HepG2 (cell line): Measurements from ENCODE around the gene RIPK1. TPM values are rescaled to one million over a fixed set of nuclear protein-coding genes. Genes with fewer than 3 reads are reported as not detected.
A peak's percentile ranks its signal among the peaks of the same experiment; 100 is the strongest.

ENCODE experiments used
- DR1 ChIP-seq: sonication (generic); formaldehyde crosslinking; IDR thresholded peaks from 2 replicates; pipeline ENCODE4 v1.8.0; 2021; ENCODE audit warnings: mild to moderate bottlenecking, missing genetic modification reagents, inconsistent platforms
- HHEX ChIP-seq: IDR thresholded peaks from 2 replicates; pipeline ENCODE4 v1.6.1; 2016; ENCODE audit warnings: control low read depth
- HINFP ChIP-seq: sonication (generic); formaldehyde crosslinking; IDR thresholded peaks from 2 replicates; pipeline ENCODE4 v1.4.0; 2020; ENCODE audit warnings: low read depth, mild to moderate bottlenecking, missing genetic modification reagents
- KDM5A ChIP-seq: fragments of 200-600 bp; sonication (generic); IDR thresholded peaks from 2 replicates; pipeline ENCODE4 v1.7.0; 2018; ENCODE audit warnings: antibody characterized with exemption, mild to moderate bottlenecking, low read length, borderline replicate concordance
- KLF9 ChIP-seq: IDR thresholded peaks from 2 replicates; pipeline ENCODE4 v1.6.1; 2016; ENCODE audit warnings: low read depth
- MBNL3 ChIP-seq: fragments of 250-450 bp; sonication (Bioruptor Pico); conservative IDR thresholded peaks from 2 replicates; pipeline ENCODE4 v1.8.0; 2022; ENCODE audit warnings: mild to moderate bottlenecking, inconsistent platforms
- MED8 ChIP-seq: sonication (generic); formaldehyde crosslinking; IDR thresholded peaks from 2 replicates; pipeline ENCODE4 v1.8.1; 2023; ENCODE audit warnings: mild to moderate bottlenecking, missing genetic modification reagents; ENCODE audit not compliant: insufficient replicate concordance
- MTF2 ChIP-seq: sonication (generic); formaldehyde crosslinking; IDR thresholded peaks from 2 replicates; pipeline ENCODE4 v1.5.0; 2020; ENCODE audit warnings: missing genetic modification reagents, borderline replicate concordance
- NONO ChIP-seq, 2 experiments: fragments of 450-650 bp in 1 of 2; sonication (generic) in 1 of 2; formaldehyde crosslinking in 1 of 2; IDR thresholded peaks in 1 of 2; conservative IDR thresholded peaks in 1 of 2; 2 replicates each; pipeline versions ENCODE4 v1.6.1 to v1.8.0; 2017 to 2022; ENCODE audit warnings: mild to moderate bottlenecking in 1 of 2, missing genetic modification reagents in 1 of 2, moderate library complexity in 1 of 2
- PCBP1 ChIP-seq: fragments of 200-400 bp; formaldehyde crosslinking; IDR thresholded peaks from 2 replicates; pipeline ENCODE4 v1.6.1; 2017; ENCODE audit warnings: mild to moderate bottlenecking, low read depth, low read length, borderline replicate concordance
- RBM39 ChIP-seq: fragments of 200-400 bp; formaldehyde crosslinking; IDR thresholded peaks from one replicate; pipeline ENCODE4 v1.6.1; 2018; ENCODE audit warnings: antibody characterized with exemption, mild to moderate bottlenecking, low read depth, low read length; ENCODE audit not compliant: poor library complexity, severe bottlenecking
- RERE ChIP-seq: IDR thresholded peaks from 2 replicates; pipeline ENCODE4 v1.6.1; 2016; ENCODE audit warnings: low read depth, missing genetic modification reagents, missing compliant biosample characterization
- TEAD3 ChIP-seq: optimal IDR thresholded peaks from 2 replicates; pipeline ENCODE3; 2016; ENCODE audit warnings: borderline replicate concordance
- THAP11 ChIP-seq: IDR thresholded peaks from 2 replicates; pipeline ENCODE4 v1.6.1; 2016; ENCODE audit warnings: missing biosample characterization, missing genetic modification reagents
- THRA ChIP-seq: sonication (generic); formaldehyde crosslinking; IDR thresholded peaks from 2 replicates; pipeline ENCODE4 v1.4.0; 2020; ENCODE audit warnings: missing genetic modification reagents, borderline replicate concordance
- TOE1 ChIP-seq: sonication (generic); formaldehyde crosslinking; IDR thresholded peaks from 2 replicates; pipeline ENCODE4 v1.4.0; 2020; ENCODE audit warnings: mild to moderate bottlenecking, missing genetic modification reagents
- ZNF431 ChIP-seq: sonication (generic); formaldehyde crosslinking; IDR thresholded peaks from 2 replicates; pipeline ENCODE4 v1.9.0; 2022; ENCODE audit warnings: missing genetic modification reagents, low read depth, mild to moderate bottlenecking, borderline replicate concordance
- ZNF839 ChIP-seq: sonication (generic); formaldehyde crosslinking; IDR thresholded peaks from 2 replicates; pipeline ENCODE4 v1.4.0; 2020; ENCODE audit warnings: missing genetic modification reagents, mild to moderate bottlenecking, borderline replicate concordance
- ZNF841 ChIP-seq: sonication (generic); formaldehyde crosslinking; IDR thresholded peaks from 2 replicates; pipeline ENCODE4 v1.8.1; 2023; ENCODE audit warnings: missing genetic modification reagents, borderline replicate concordance
- polyA plus RNA-seq, 8 experiments: library from polyadenylated mRNA; depleted of rRNA in 3 of 8; stranded (reverse) in 7 of 8; unstranded in 1 of 8; fragments of >200 nt; fragmentation: Illumina TruSeq in 4 of 8; extraction: Trizol in 4 of 8; gene quantifications; 2 replicates each; pipeline versions ENCODE4 v1.2.1 to v1.2.3, GENCODE V29; 2011 to 2016; ENCODE audit warnings: low read depth in 4 of 8, missing spikeins in 1 of 8, mixed read lengths in 1 of 8; ENCODE audit not compliant: insufficient read depth in 1 of 8
- total RNA-seq, 5 experiments: library from RNA; depleted of rRNA; stranded (reverse); fragments of >200 nt; fragmentation: Illumina TruSeq; extraction: Trizol; gene quantifications; 2 replicates each; pipeline ENCODE4 v1.2.3, GENCODE V29; 2016; ENCODE audit warnings: low read depth in 1 of 5
- TF ChIP-seq, protein P1 (sequence below): sonication (generic); formaldehyde crosslinking; IDR thresholded peaks from 2 replicates; pipeline ENCODE4 v1.4.0; 2020; ENCODE audit warnings: missing genetic modification reagents

The RIPK1 gene
- total and polyA plus RNA-seq, 2 of the 13 experiments (the other 11 are each of a cell fraction or from before 2014, with no cell fraction given): 9.0 to 10.3 TPM

DNA sequence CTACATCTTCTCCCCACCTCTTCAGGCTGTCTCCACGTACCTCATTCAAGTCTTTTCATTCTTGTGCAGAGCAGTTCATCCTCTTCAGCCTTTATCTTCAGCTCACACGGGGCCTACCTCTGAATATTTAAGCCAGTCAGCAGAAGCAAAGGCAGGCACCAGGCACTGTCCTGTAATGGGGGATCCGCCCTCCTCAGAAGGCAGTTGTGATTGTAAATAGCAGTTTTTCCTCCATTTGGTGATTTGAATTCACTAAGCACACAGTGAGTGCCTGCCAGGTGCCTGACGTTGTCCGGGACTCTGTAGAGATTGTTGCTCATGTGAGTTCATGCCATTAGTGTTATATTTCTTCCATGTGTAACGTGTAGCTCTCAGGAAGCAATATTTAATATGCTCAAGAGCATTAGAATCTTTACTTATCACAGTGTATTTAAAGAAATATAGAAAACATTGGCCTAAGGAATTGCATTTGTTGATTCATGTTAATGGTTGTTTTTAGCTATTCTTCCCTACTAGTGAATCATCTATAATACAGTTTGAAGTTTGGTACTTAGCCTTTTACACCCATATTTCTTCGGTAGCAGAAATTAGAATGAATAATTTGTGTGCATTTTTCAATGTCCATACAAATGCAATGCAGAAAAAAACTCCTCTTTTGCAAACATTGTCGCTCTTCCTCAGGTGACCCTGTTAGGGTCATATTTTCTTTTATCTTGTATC lies 68.2 kb downstream of the RIPK1 start (continued):
- TF ChIP-seq RERE (CRISPR knock-in tag) (no peak), ZNF431 (no peak), TOE1 (no peak), PCBP1 (no peak), HINFP (0 out of 2 replicates have a peak, but pooled peaks have one; percentile 13), NONO (IDR thresholded peaks at IDR 0.05) (no peak), NONO (CRISPR knock-in tag; conservative IDR thresholded peaks at IDR 0.05) (no peak), ZNF841 (CRISPR knock-in tag) (no peak), DR1 (no peak), MTF2 (CRISPR knock-in tag) (no peak), MED8 (no peak), THAP11 (no peak), HHEX (CRISPR knock-in tag) (0 out of 2 replicates have a peak, but pooled peaks have one; percentile 17), MBNL3 (CRISPR knock-in tag) (no peak), ZNF839 (CRISPR knock-in tag) (no peak), TEAD3 (no peak), KLF9 (CRISPR knock-in tag) (no peak), THRA (no peak), KDM5A (no peak), RBM39 (no peak)
- TF ChIP-seq, protein P1, sequence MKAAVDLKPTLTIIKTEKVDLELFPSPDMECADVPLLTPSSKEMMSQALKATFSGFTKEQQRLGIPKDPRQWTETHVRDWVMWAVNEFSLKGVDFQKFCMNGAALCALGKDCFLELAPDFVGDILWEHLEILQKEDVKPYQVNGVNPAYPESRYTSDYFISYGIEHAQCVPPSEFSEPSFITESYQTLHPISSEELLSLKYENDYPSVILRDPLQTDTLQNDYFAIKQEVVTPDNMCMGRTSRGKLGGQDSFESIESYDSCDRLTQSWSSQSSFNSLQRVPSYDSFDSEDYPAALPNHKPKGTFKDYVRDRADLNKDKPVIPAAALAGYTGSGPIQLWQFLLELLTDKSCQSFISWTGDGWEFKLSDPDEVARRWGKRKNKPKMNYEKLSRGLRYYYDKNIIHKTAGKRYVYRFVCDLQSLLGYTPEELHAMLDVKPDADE (CRISPR knock-in tag): no peak
